MCF 10A (cell line): ENCODE data around the gene PHLDB2. TPM values are rescaled to one million over a fixed set of nuclear protein-coding genes. Genes with fewer than 3 reads are reported as not detected.

Experiments used
- BruUV-seq: library from RNA; stranded (reverse); fragments of 400-500 nt; replicated peaks from 2 replicates; lab custom pipeline; 2021; lab: Mats Ljungman, UMichigan
- CTCF ChIA-PET: fragments of 300-600 bp; sonication (Branson Sonifier 250); formaldehyde crosslinking; extraction: SDS; loops from one replicate; lab custom pipeline; 2021; ENCODE audit warnings: antibody characterized with exemption, inconsistent platforms; lab: Yijun Ruan, JAX
- POLR2A ChIA-PET: fragments of 300-600, 350-650 bp; sonication (Branson Sonifier 250); formaldehyde crosslinking; extraction: SDS; loops from one replicate; lab custom pipeline; 2020; ENCODE audit warnings: antibody characterized with exemption, inconsistent platforms; lab: Yijun Ruan, JAX
- DNase-seq: peaks from one replicate; pipeline ENCODE4 v3.0.0-alpha.2; 2018; ENCODE audit not compliant: unreplicated experiment
- H3K27ac Mint-ChIP-seq: one replicate; pipeline ENCODE4 v1.8.0; 2022; ENCODE audit warnings: mild to moderate bottlenecking, low read depth, mixed read lengths; ENCODE audit not compliant: unreplicated experiment
- H3K27me3 Mint-ChIP-seq: one replicate; pipeline ENCODE4 v1.8.0; 2022; ENCODE audit warnings: mixed read lengths; ENCODE audit not compliant: insufficient read depth, unreplicated experiment
- H3K36me3 Mint-ChIP-seq: one replicate; pipeline ENCODE4 v1.8.0; 2022; ENCODE audit warnings: mild to moderate bottlenecking, moderate library complexity, mixed read lengths; ENCODE audit not compliant: insufficient read depth, unreplicated experiment
- H3K4me1 Mint-ChIP-seq: one replicate; pipeline ENCODE4 v1.8.0; 2022; ENCODE audit warnings: mixed read lengths; ENCODE audit not compliant: insufficient read depth, unreplicated experiment
- H3K4me3 Mint-ChIP-seq: one replicate; pipeline ENCODE4 v1.8.0; 2022; ENCODE audit warnings: mild to moderate bottlenecking, moderate library complexity, mixed read lengths; ENCODE audit not compliant: unreplicated experiment
- H3K9me3 Mint-ChIP-seq: one replicate; pipeline ENCODE4 v1.8.0; 2022; ENCODE audit warnings: mixed read lengths; ENCODE audit not compliant: unreplicated experiment
- CTCF ChIP-seq: fragments of 200-600 bp; IDR thresholded peaks from one replicate; pipeline ENCODE4 v1.8.0; 2022; ENCODE audit warnings: antibody characterized with exemption, mild to moderate bottlenecking; ENCODE audit not compliant: unreplicated experiment
- intact Hi-C: fragments of 100-400 bp; cut with micrococcal nuclease; formaldehyde crosslinking; loops from 2 replicates; pipeline ENCODE4 v1.14.1; 2022
- total RNA-seq: library from RNA; stranded (reverse); gene quantifications from 2 replicates; pipeline ENCODE4 v1.2.3, GENCODE V29; 2022

Gene PHLDB2
- total RNA-seq, 1 experiment from 2014 or later, result 109 TPM

- no peak for DNase-seq
- Mint-ChIP-seq H3K27ac (no peak overlapping the region), H3K4me1 (no peaks in the 10 kb centered on the region), H3K4me3 (no peak overlapping the region), H3K36me3 (peaks cover 73% of the 10 kb centered on the region), H3K27me3 (no peaks in the 10 kb centered on the region), H3K9me3 (no peaks in the 10 kb centered on the region)
- CTCF ChIA-PET, result interaction anchor here (0.7 to 2.2 kb wide), 3 partner anchors 13 to 89 kb away, joined by 3 to 12 read pairs (median 6); no protein-coding TSS in a partner anchor
- POLR2A ChIA-PET, result interaction anchor here (0.7 to 1.1 kb wide), 3 partner anchors 16 to 238 kb away, joined by 3 to 5 read pairs (median 3); no protein-coding TSS in a partner anchor
- no TSS peak for BruUV-seq
- TF ChIP-seq CTCF, result no peak
- intact Hi-C loops, result no loop called here
Observed at GRCh38 chr3:111954228-111954990, 95.3 kb downstream of the PHLDB2 start.

- Mint-ChIP-seq H3K27ac (no peak overlapping the region), H3K36me3 (peaks cover 64% of the 10 kb centered on the region), H3K4me3 (no peak overlapping the region), H3K9me3 (no peaks in the 10 kb centered on the region), H3K4me1 (no peaks in the 10 kb centered on the region), H3K27me3 (no peaks in the 10 kb centered on the region)
- ChIA-PET POLR2A (interaction anchor here (1.0 to 1.1 kb wide), 2 partner anchors 22 to 239 kb away, joined by 3 to 5 read pairs; no protein-coding TSS in a partner anchor), CTCF (interaction anchor here (1.1 to 2.2 kb wide), 3 partner anchors 12 to 240 kb away, joined by 3 to 12 read pairs (median 5); no protein-coding TSS in a partner anchor)
- TF ChIP-seq CTCF, result no peak
- no peak for DNase-seq
- intact Hi-C loops, result no loop called here
- BruUV-seq, result no TSS peak
Observed at GRCh38 chr3:111955876-111956275, 96.8 kb downstream of the PHLDB2 start.

- Mint-ChIP-seq H3K27me3 (no peaks in the 10 kb centered on the region), H3K27ac (no peak overlapping the region), H3K36me3 (peaks cover 61% of the 10 kb centered on the region), H3K4me3 (no peak overlapping the region), H3K9me3 (no peaks in the 10 kb centered on the region), H3K4me1 (peaks cover 4% of the 10 kb centered on the region)
- no peak for TF ChIP-seq CTCF
- intact Hi-C loops, result no loop called here
- POLR2A ChIA-PET, result interaction anchor here (1.0 to 1.3 kb wide), 3 partner anchors 10 to 92 kb away, joined by 3 read pairs; no protein-coding TSS in a partner anchor
- BruUV-seq, result no TSS peak
- CTCF ChIA-PET, result interaction anchor here (1.2 to 2.2 kb wide), 3 partner anchors 11 to 238 kb away, joined by 3 to 12 read pairs (median 4); no protein-coding TSS in a partner anchor
- no peak for DNase-seq
Observed at GRCh38 chr3:111956449-111956848, 97.4 kb downstream of the PHLDB2 start.
